CD4-positive, alpha-beta T cell treated with Interleukin-4 for 1 hour (primary cell): Measurements from ENCODE around the gene LSM12.
"Not testable (repeated sequence)": the region's sequence is repeated elsewhere in the genome, so short reads cannot be mapped to it uniquely, and the experiment has no call there.

Source experiments
- DNase-seq, 2 donors: peaks; one replicate each; pipeline ENCODE4 v3.0.0-alpha.2; 2020 to 2022

The LSM12 gene

DNA sequence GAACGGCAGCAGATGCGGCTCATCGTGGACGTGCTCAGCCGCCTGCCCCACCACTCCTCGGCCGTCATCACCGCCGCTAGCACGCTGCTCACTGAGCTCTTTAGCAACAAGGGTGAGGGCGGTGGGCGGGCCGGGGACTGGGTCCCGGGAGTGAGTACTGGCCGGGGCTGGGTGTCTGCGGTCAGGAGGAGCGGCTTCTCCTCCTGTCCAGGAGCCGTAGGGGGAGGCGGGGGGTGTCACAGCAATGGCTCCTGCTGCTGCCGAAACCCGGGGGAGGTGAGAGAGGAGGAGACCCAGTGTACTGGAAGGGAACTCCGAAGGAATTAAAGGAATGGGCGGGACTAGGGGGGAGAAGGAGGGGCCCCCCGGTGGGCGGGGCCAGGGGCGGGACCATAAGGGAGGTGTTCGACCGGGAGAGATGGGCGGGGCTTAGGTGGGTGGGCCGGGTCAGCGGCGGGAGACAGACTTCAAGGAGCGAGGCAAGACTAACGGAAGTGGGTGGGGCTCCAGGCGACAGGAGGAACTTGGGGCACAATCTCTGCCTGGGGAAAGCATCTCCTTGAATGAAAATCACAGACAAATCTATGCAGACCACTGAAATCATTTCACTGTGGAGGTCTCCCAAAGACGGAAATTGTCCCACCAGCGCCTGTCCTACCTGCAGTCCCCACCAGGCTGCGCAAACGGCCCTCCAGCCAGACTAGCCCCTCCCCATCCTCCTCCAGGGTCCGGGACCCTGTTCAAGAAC lies 59.7 kb downstream of the LSM12 start:
- DNase-seq = peak; percentile 98

DNA sequence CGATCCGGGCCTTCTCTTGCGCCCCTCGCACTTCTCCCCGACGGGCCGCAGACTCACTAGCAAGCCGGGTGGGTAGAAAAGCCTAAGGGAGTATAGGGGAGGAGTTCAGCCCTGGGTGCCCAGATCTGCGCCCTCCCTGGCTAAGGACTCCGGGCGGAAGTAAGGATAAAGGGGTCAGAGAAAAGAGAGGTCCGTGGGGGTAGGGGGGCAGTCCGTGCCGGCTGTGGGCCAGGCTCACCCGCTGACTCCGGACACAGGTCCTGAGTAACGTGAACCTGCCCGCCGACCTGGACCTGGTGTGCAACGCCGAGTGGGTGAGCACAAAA lies 60.2 kb downstream of the LSM12 start:
- no peak for DNase-seq

DNA sequence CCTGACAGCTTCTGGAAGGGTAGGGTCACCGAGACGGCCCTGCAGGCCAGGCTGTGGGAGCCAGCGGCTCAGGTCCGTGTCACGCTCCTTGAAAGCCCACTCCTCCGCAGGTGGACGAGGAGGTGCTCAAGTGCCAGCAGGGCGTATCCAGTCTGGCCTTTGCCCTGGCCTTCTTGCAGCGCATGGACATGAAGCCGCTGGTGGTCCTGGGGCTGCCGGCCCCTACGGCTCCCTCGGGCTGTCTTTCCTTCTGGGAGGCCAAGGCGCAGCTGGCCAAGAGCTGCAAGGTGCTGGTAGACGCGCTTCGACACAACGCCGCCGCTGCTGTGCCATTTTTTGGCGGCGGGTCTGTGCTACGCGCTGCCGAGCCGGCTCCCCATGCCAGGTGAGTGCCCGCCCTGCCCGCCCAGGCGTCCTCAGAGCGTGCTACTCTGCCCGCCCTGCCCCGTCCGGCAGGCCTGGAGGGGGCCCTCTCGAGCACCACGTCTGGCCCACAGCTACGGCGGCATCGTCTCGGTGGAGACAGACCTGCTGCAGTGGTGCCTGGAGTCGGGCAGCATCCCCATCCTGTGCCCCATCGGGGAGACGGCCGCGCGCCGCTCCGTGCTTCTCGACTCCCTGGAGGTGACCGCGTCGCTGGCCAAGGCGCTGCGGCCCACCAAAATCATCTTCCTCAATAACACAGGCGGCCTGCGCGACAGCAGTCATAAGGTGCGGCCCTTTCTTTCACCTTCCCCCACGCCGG lies 60.8 kb downstream of the LSM12 start:
- DNase-seq = peak; percentile 44 to 46

DNA sequence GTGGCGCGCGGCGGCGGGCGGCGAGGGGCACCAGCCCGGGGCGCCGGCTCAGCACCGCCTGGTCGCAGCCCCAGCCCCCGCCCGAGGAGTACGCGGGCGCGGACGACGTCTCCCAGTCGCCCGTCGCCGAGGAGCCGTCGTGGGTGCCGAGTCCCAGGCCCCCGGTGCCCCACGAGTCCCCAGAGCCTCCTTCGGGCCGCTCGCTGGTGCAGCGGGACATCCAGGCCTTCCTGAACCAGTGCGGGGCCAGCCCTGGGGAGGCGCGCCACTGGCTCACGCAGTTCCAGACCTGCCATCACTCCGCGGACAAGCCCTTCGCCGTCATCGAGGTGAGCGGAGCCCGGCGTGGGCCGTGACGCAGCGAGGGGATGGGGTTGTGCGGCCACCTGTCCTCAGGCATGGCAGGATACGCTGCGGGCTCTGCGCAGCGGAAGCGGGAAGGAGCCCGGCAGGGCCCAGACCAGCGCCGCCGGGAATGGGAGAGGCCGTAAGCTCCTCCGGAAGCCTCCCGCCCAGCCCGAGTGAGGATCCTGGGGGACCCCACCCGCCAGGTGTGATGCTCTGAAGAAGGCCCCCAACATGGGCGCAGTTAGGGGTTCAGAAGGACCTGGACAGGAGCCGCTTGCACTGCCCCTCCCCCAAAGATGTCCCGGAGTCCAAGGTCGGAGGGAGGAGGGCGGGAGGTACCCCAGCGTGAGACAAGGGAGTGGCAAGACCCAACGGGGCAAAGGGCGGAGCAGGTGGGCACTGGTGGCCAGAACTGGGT lies 61.5 kb downstream of the LSM12 start:
- DNase-seq = peak in 1 of 2 donors; percentile 21

DNA sequence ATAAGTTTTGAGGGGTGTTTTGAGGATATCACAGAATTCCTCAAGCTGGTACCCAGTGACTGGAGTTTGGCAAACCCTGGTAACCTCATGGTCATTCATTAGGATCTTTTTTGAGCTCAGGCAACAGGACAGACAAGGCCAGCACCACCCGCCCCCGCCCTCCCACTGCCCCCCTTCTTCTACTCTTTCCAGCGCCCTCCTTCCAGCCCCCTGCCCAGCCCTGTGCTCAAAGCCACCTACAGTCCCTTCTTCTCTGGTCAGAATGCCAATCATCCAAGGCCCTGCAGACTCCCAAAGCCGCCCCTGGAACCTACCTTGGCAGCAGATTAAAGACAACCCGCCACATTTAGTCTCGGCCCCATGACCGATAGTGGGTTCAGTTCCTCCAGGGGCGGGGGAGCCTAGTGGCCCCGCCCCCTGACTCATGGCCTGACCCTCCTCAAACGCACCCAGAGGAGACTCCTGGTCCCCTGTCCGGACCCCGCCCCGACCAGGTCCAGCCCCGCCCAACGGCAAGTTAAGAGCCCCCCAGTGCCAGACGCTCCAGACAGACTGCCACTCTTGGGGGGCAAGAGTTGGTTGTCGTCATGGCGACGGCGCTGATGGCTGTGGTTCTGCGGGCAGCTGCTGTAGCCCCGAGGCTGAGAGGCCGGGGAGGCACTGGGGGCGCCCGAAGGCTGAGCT lies 62.3 kb downstream of the LSM12 start, which contains the start of gene NAGS:
Gene NAGS (plus strand): TSS at position 546 of the 684 bp plus-strand sequence. CDS start 42 bp downstream, at position 588.
- DNase-seq = peak; percentile 16 to 20

DNA sequence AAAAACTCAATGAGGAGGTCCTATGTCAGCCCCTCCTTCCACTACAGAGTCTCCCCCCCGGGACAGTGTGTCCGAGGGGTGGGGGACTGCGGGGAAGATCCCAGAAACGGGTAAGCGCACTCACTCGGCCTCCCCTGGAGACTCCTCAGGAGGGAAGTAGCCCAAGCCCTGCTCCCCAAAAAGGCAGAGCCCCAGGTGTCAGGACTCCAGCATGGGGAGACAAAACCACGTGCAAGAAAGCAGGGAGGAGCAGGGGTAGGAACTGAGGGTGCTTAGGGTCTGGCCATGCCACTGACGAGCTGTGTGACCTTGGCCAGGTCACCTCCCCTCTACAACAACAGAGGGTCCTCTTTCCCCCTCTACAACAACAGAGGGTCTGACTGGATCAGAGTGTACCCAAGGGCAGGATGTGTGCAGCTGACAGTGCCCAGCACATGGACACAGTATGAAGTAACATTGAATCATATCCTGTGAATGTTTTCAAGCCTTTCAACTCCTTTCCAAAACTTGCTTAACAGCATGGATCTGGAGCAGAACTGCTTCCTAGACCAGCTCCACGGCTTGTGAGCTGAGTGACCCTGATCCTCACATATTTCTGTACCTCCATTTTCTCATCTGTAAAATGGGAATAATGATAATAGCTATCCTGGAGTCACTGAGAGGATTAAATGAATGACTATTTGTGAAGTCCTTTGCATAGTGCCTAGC lies 64.2 kb downstream of the LSM12 start:
- DNase-seq = no peak

DNA sequence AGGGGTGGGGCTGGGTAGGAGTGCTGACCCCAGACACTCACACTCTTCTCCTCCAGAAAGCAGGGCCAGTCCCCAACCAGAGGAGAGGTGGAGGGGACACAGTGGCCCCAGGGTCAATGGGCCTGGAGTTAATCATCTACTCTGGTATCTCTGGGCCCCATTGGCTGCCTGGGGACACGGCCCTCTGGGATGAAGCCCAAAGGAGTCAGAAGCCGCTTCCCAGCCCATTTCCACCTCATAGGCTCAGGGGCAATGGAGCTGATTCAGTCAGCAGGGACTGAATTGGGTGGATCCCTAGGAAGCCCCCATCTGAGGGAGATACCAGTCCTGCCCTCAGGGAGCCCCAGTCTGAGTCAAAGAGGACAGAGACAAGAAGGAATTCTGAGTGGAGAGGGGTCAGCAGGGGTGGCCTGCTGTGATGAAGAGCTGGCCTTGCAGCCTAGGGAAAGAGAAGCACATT lies 65.0 kb downstream of the LSM12 start:
- DNase-seq = no peak

DNA sequence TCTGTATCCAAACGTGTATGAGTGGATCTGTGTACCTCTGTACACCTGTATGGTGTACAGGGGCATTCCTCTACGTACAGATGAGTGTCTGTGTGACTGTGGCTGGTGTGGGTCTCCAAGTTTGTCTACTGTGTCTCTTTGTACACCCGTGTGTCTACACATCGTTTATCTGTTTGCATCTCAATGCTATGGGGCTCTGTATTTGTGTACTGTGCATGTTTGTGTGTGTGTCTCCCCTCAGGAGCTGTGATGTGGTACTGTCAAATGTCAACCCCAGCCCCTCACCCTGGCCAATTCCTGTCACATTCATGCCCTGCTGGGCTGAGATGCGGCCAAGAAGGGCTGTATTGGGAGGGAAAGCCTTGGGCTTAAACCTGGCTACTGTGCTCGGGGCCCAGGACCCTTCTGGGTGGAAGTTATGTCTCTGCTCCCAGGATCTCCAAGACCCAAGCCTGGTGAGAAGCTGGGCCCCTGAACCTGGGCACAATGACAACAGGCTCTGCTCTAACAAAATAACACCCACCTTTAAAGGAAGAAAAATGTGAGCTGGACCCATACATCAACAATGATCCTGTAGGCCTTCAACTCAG lies 65.5 kb downstream of the LSM12 start:
- no peak for DNase-seq

DNA sequence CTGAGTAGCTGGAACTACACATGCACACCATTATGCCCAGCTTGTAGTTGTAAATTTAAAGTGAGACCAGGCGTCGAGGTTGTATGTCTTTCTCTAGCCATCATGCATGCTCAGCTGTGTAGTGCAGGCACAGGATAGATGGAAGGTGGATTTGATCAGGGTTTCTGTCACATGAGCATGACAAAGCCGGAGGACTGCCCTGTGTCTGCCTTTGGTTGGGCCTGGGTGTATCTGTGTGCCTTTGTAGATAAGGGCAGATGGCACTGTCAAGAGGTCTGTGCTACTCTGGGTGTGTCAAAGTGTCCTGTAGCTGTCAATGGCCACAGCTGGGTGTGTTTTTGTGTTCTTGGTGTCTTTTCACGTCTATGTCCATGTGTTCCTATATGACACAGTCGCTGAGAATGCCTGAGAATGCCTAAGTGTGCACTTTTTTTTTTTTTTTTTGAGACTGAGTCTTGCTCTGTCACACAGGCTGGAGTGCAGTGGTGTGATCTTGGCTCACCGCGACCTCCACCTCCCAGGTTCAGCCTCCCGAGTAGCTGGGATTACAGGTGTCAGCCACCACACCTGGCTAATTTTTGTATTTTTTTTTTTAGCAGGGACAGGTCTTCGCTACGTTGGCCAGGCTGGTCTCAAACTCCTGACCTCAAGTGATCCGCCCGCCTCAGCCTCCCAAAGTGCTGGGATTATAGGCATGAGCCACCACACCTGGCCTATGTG lies 66.2 kb downstream of the LSM12 start:
- no peak for DNase-seq

DNA sequence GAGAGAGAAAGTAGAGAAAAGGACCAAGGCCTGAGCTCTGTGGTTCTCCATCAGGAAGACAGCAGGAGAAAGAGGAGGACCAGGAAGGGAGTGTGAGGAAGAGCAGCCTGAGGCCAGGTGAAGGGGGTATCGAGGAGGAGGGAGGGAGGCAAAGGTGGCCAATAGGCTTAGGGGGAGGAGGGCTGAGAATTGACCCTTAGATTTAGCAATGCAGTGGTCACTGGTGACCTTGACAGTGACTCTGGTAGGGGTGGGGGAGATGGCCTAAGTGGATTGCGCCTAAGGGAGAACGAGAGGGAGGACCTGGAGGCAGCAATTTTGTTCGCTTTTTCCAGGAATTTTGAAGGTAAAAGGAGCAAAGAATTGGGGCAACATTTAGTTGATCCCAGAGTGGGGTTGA lies 67.4 kb downstream of the LSM12 start:
- no peak for DNase-seq

DNA sequence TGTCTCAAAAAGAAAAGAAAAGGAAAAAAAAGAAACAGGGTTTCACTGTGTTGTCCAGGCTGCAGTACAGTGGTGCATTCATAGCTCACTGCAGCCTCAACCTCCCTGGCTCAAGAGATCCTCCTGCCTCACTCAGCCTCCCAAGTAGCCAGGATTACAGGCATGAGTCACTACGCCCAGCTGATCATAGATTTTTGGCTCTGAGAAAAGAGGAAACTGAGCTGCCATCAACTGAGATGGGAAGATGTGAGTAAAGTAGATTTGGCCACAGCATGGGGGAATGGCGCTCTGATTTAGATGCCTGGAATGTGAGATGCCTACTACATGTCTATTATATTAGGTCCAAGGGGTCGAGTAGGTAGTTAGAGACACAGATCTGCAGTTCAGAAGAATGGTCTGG lies 67.9 kb downstream of the LSM12 start:
- DNase-seq = no peak

DNA sequence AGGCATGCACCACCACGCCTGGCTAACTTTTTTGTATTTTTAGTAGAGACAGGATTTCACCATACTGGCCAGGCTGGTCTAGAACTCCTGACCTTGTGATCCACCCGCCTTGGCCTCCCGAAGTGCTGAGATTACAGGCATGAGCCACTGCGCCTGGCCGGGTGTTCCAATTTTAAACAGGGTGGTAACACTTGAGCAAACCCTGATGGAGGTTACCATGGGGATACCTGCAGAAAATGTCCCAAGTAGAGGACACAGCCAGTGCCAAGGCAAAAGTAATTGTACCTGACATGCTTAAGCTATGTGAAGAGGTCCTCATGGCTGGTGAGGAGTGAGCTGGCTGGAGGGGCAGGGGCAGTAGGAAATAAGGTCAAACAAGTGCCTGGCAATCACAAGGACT lies 69.3 kb downstream of the LSM12 start:
- DNase-seq = not testable (repeated sequence)

DNA sequence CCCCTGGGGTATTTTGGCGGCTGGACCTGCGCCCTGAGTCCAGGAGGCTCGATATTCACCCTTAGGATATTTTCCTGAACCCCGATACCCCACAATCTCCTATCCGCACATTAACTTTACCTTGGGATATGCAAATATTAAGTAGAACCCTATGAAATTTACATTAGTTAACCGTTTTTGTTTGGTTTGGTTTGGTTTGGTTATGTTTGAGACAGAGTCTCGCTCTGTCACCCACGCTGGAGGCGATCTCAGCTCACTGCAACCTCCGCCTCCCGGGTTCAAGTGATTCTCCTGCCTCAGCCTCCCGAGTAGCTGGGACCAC lies 71.4 kb downstream of the LSM12 start:
- DNase-seq = no peak

DNA sequence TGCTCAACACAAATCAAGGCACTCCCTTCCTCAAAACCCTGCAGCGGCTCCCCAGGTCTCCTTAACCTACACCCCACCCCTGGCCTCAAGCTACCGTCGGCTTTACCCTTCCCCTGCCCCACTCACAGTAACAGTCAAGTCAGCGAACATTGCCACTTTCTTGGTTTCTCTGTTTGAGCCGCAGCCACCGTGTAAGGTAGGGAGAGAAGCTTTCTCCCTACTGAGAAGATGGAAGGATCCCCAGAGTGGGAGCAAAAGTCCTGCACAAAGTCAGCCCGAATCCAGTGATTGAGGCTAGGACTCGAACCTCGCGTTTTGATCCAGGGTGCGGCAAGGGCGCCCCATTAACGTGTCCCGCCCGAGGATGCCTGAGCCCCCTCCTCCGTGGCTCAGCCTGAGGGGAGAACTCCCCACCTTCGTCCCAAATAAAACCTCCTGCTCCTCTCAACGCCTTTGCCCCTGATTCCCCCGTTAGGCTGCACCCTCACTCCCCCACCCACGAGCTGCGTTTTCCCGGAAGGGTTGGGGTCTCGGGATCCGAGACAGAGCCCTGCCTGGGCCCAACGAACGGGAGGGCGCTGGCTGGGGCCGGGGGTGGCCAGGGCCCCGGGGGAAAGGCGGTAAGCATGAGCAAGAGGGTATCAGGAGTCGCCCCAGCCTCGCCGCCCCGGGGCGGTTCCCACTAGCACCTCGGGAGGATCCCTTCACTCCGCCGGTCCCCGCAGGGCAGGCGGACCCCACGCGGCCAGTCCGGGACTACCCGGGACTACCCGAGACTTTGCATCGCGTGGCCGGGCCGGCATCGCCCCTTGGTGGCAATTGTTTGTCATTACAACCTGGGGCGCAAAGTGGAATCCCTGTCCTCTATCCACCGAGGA lies 72.0 kb downstream of the LSM12 start:
- DNase-seq = peak; percentile 66 to 69

DNA sequence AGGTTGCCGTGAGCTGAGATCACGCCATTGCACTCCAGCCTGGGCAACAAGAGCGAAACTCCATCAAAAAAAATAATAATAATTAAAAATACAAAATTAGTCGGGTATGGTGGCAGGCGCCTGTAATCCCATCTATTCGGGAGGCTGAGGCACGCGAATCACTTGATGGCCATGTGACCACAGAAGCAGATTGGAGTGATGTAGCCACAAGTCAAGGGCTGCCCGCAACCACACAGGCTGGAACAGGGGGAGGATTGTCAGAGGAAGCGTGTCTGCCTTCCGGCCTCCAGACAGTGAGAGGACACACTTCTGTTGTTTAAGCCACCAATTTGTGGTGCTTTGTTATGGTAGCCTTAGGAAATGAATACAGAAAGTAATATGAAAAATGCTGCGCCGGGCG lies 73.8 kb downstream of the LSM12 start:
- no peak for DNase-seq

DNA sequence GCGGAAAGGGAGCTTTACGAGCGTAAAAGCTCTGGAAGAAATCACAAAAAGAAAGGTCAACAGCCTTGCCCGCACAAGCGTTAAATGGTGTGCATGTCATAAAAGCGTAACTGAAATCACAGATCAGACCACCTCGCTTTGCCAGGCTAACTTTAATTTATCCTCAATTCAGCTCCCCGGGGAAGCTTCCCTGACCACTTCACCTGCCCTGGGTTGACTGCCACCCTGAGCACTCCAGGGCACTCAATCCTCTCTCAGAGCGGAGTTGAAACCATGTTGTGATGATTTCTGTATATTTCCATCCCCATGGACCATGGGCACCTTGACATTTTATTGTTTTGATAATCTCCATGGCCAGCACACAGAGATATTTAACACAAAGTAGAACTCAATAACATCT lies 78.2 kb downstream of the LSM12 start:
- DNase-seq = no peak

DNA sequence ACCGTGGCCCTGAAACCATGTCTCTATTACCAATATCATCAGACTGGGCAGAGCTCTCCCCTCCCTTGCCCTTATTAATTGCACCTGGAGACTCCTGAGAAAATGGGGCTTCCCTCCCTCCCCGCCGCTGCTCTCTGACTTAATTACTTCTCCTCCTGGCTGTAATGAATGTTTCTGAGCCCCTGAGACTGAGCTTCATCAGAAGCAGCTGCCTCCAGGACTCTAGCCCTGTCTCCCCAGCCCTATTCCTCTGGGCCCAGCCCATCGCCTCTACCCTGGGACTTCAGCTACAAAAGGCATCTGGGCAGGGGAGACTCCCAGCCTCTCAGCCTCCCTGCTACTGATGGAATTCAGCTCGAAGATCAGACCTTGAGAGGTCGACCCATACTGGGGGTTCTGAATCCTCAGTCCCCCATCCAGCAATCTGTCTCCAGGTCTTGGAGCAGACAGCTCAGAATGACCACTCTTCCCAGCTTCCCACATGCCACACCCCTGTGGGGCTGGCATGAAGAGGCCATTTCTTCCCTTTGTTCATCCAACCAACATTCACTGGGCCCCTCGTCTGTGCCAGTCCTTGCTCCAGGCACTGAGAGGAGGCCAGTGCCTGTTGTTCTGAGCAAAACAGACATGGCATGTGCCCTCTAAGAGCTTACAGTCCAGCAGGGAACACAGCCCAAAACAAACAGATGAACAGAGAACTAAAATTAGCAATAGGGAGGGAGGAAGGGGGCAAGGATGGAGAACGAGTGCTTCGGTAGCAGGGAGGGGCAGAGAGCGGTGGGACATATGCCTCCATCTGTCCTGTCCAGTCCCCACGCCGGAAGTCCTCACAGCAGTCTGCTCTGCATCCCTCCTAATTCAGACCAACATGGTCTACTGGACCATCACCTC lies 79.1 kb downstream of the LSM12 start:
- DNase-seq = no peak

DNA sequence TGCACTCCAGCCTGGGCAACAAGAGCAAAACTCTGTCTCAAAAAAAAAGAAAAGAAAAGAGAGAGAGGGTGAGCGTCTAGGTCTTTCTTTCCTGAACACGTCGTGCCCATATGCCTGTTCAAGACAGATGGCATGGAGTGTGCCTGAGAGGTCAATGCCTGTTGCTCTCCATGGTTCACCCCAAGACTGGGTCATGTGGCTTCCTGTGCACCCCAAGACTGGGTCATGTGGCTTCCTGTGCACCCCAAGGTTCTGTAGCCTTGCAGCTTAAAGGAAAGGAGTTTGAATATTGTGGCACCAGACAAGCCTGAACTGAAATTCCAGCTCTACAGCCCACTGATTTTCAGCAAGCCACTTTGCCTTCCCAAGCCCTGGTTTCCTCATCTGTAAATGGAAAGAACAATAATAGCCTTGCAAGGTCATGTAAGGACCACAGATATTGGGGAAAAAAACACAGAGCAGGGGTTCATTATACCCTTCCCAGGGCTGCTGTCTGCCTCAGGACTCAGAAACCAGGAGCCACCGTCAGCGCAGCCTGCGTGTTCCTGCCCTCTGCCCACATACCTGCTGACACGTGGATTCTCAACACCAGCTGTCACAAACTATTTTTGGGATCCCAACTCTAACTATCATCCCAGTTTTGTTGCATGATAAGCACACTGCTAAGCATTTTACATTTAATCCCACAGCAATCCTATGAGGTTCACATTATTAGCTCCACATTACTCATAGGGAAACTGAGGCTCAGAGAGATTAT lies 80.1 kb downstream of the LSM12 start:
- no peak for DNase-seq

DNA sequence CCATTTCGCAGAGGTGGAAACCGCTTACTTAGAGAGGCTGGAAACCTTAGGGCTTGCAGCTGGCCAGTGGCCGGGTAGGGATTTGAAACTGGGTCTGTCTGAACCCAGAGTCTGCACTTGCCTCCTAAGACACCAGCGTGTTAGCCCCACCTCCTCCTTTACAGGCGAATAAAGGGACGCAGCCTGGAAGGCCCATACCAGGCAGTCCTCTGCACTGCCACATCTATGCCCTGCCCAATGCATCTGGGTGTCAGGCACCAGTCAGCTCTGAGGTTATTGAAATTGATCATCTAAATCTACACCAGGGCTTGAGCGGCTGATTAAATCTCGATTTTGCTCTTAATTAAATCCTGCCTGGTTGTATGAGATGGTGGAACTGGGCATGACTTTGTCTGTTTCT lies 82.0 kb downstream of the LSM12 start:
- DNase-seq = no peak
